Lung (tissue), 12 donors: ENCODE measurements around the gene DTD2. TPM values are rescaled to one million over a fixed set of nuclear protein-coding genes. Genes with fewer than 3 reads are reported as not detected.

Experiments used
- ATAC-seq: fragments of 200-7000 bp; cut with Tn5 transposase; one replicate; pipeline ENCODE4 v1.9.1; 2020; ENCODE audit warnings: moderate number of reproducible peaks; ENCODE audit not compliant: insufficient read depth, low FRiP score
- DNase-seq, 3 donors: peaks; one replicate each; pipeline ENCODE4 v3.0.0-alpha.2; 2013 to 2017
- H3K27ac ChIP-seq, 2 donors: one replicate each; pipeline ENCODE4 v1.5.1; 2013; ENCODE audit warnings: mild to moderate bottlenecking in 2 of 2, moderate library complexity in 2 of 2, control low read depth in 1 of 2, inconsistent platforms in 1 of 2, low read depth in 1 of 2, low read length in 1 of 2
- H3K27me3 ChIP-seq, 3 donors: one replicate each; pipeline ENCODE4 v1.5.1; 2013; ENCODE audit warnings: low read length in 2 of 3; ENCODE audit not compliant: control insufficient read depth in 3 of 3, insufficient read depth in 3 of 3
- H3K36me3 ChIP-seq, 4 donors: one replicate each; pipeline ENCODE4 v1.5.1; 2013; ENCODE audit warnings: low read length in 4 of 4, mild to moderate bottlenecking in 1 of 4, moderate library complexity in 1 of 4; ENCODE audit not compliant: control insufficient read depth in 4 of 4, insufficient read depth in 4 of 4
- H3K4me1 ChIP-seq, 5 donors: one replicate each; pipeline ENCODE4 v1.5.1; 2013; ENCODE audit warnings: low read length in 5 of 5, mild to moderate bottlenecking in 2 of 5, moderate library complexity in 1 of 5; ENCODE audit not compliant: control insufficient read depth in 5 of 5, insufficient read depth in 5 of 5
- H3K4me3 ChIP-seq: one replicate; pipeline ENCODE4 v1.5.1; 2013; ENCODE audit warnings: mild to moderate bottlenecking, control low read depth, moderate library complexity
- H3K9ac ChIP-seq, 2 donors: one replicate each; pipeline ENCODE4 v1.5.1; 2013; ENCODE audit warnings: low read length in 2 of 2, control low read depth in 1 of 2; ENCODE audit not compliant: insufficient read depth in 1 of 2
- H3K9me3 ChIP-seq, 4 donors: one replicate each; pipeline ENCODE4 v1.5.1; 2013; ENCODE audit warnings: low read length in 3 of 4, mild to moderate bottlenecking in 1 of 4, moderate library complexity in 1 of 4; ENCODE audit not compliant: control insufficient read depth in 4 of 4, insufficient read depth in 3 of 4
- CTCF ChIP-seq: IDR thresholded peaks from 2 replicates; pipeline ENCODE4 v1.5.1; 2012; ENCODE audit warnings: mild to moderate bottlenecking; ENCODE audit errors: control extremely low read depth, extremely low read depth
- WGBS, 2 donors: extraction: QIAGEN DNeasy Blood & Tissue Kit; methylation state at CpG; one replicate each; pipeline ENCODE4 v1.1.7; 2013; 5-methylcytosine and 5-hydroxymethylcytosine counted together
- polyA plus RNA-seq, 2 donors: library from polyadenylated mRNA; stranded (reverse); fragments of 200-250 nt; gene quantifications; one replicate each; pipeline ENCODE4 v1.2.1, GENCODE V29; 2013
- total RNA-seq, 2 donors: library from RNA; depleted of rRNA in 1 of 2; stranded (reverse); fragments of >200 nt in 1 of 2; gene quantifications; one replicate each; pipeline ENCODE4 v1.2.1, GENCODE V29; 2014 to 2021
- donor health status: control.
- donor health status: control.
- donor health status: Bipolar disorder and iron deficiency.
- donor health status: healthy.
- donor health status: DM: yes; HTN: yes; CAD: no.

The DTD2 gene
- total and polyA plus RNA-seq, 4 donors = 10.4 to 33.3 (median 17.3) TPM

- Histone ChIP-seq H3K4me3 (no peak overlapping the region), H3K36me3 (peaks cover 0 to 2% (median 2%) of the 10 kb centered on the region in 4 donors), H3K9me3 (peaks cover 0 to under 1% (median 0%) of the 10 kb centered on the region in 4 donors), H3K4me1 (peaks cover 0 to 1% (median 0%) of the 10 kb centered on the region in 5 donors), H3K27me3 (no peaks in the 10 kb centered on the region), H3K27ac (no peak overlapping the region), H3K9ac (no peak overlapping the region)
- 79 to 86% methylated on average over 2 of the region's 2 CpGs for WGBS, 2 donors
- no peak for TF ChIP-seq CTCF
- DNase-seq (no peak), ATAC-seq (no peak)
These were observed 30.6 kb downstream of the DTD2 start for GRCh38 chr14:31426663-31427062.

- no peak overlapping the region for H3K4me3 ChIP-seq
- H3K27ac ChIP-seq = no peak overlapping the region
- no peak overlapping the region for H3K9ac ChIP-seq
- no peak for ATAC-seq
- no peak for DNase-seq
- TF ChIP-seq CTCF = no peak
- H3K36me3 ChIP-seq = no peaks in the 10 kb centered on the region
- H3K27me3 ChIP-seq = no peaks in the 10 kb centered on the region
- H3K9me3 ChIP-seq = no peaks in the 10 kb centered on the region
- peaks cover 0 to 1% (median 0%) of the 10 kb centered on the region in 5 donors for H3K4me1 ChIP-seq
These were observed 31.4 kb downstream of the DTD2 start for GRCh38 chr14:31425905-31426304.

- H3K4me3 ChIP-seq = no peak overlapping the region
- H3K27ac ChIP-seq = no peak overlapping the region
- ATAC-seq (no peak), DNase-seq (no peak)
- no peaks in the 10 kb centered on the region for H3K27me3 ChIP-seq
- 88 to 89% methylated on average over 5 of the region's 5 CpGs for WGBS, 2 donors
- H3K36me3 ChIP-seq = no peaks in the 10 kb centered on the region
- H3K9ac ChIP-seq = no peak overlapping the region
- no peaks in the 10 kb centered on the region for H3K9me3 ChIP-seq
- TF ChIP-seq CTCF = no peak
- peaks cover 0 to 13% (median 0%) of the 10 kb centered on the region in 5 donors for H3K4me1 ChIP-seq
These were observed 36.1 kb downstream of the DTD2 start for GRCh38 chr14:31421200-31421599.
